Activated CD8-positive, alpha-beta T cell treated with anti-CD3 and anti-CD28 coated beads for 36 hours (primary cell): ENCODE data around the gene MAZ. TPM values are rescaled to one million over a fixed set of nuclear protein-coding genes. Genes with fewer than 3 reads are reported as not detected.
"Not testable (repeated sequence)": the region's sequence is repeated elsewhere in the genome, so short reads cannot be mapped to it uniquely, and the experiment has no call there.

Experiments used
- ATAC-seq: fragments of 200-7000 bp; cut with Tn5 transposase; one replicate; pipeline ENCODE4 v1.10.0; 2021; ENCODE audit warnings: mild to moderate bottlenecking, moderate library complexity
- CTCF ChIA-PET: fragments of 350-600 bp; sonication (Branson Sonifier 250); formaldehyde crosslinking; loops from one replicate; lab custom pipeline; 2021; ENCODE audit warnings: antibody characterized with exemption; lab: Charles Lee
- POLR2A ChIA-PET: fragments of 350-600 bp; sonication (Branson Sonifier 250); formaldehyde crosslinking; loops from one replicate; lab custom pipeline; 2021; ENCODE audit warnings: antibody characterized with exemption; lab: Charles Lee
- DNase-seq: peaks from one replicate; pipeline ENCODE4 v3.0.0-alpha.2; 2020
- H3K27ac Mint-ChIP-seq: one replicate; pipeline ENCODE4 v1.8.0; 2021; ENCODE audit warnings: mild to moderate bottlenecking, mixed read lengths
- H3K27me3 Mint-ChIP-seq: one replicate; pipeline ENCODE4 v1.8.0; 2021; ENCODE audit warnings: mixed read lengths
- H3K36me3 Mint-ChIP-seq: one replicate; pipeline ENCODE4 v1.8.0; 2021; ENCODE audit warnings: low read depth, mixed read lengths
- H3K4me1 Mint-ChIP-seq: one replicate; pipeline ENCODE4 v1.8.0; 2021; ENCODE audit warnings: low read depth, mixed read lengths
- H3K4me3 Mint-ChIP-seq: one replicate; pipeline ENCODE4 v1.8.0; 2021; ENCODE audit warnings: mild to moderate bottlenecking, moderate library complexity, mixed read lengths
- H3K9me3 Mint-ChIP-seq: one replicate; pipeline ENCODE4 v1.8.0; 2021; ENCODE audit warnings: mixed read lengths
- CTCF ChIP-seq: fragments of 200-600 bp; IDR thresholded peaks from one replicate; pipeline ENCODE4 v1.8.0; 2022; ENCODE audit warnings: antibody characterized with exemption, mild to moderate bottlenecking
- intact Hi-C: fragments of 100-400 bp; cut with micrococcal nuclease; formaldehyde crosslinking; loops from one replicate; pipeline ENCODE4 v1.10.0; 2022
- total RNA-seq, 2 experiments: library from RNA; stranded (reverse); gene quantifications; one replicate each; pipeline ENCODE4 v1.2.3, GENCODE V29; 2021

Gene MAZ
- total RNA-seq, 2 experiments from 2014 or later = 380 to 382 TPM

DNA sequence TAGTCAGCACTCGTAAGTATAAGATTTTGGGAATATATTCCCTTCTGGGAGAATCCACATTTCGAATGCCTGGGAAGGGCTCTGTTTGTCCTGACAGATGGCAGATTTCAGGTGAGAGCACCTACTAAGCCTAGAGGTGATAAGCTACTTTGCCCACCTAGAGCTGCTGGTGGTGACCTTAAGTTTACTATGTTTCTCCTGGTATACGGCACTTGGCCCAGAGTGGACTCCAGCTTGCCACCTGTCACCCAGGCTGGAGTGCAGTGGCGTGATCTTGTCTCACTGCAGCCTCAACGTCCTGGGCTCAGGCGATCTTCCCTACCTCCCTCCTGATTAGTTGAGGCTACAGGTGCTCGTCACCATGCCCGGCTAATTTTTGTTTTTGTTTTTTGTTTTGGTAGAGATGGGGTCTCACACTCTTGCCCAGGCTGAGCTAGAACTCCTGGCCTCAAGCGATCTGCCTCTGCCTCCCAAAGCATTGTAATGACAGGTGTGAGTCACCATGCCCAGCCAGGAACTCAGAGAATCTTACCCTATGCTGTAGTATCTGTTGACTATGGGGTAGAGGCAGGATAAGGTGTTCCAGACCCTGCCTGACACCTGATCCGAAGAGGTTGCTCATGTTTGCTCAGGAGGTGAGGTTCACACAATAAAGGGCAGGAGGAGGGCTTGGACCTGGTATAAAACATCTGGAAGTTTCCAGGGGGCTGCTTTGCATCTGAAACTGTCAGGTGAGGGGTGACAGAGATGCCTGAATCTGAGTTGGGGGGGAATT lies 28.6 kb upstream of the MAZ start, which contains the start of gene ZG16:
Gene ZG16, plus strand, starts transcription at position 681 of the 775 bp plus-strand sequence. CDS start 1,011 bp downstream, outside the sequence.
- Mint-ChIP-seq H3K27ac (no peak within 1 kb of the TSS), H3K9me3 (no peaks in the 10 kb centered on the region), H3K4me1 (peaks cover 10% of the 10 kb centered on the region), H3K4me3 (no peak within 1 kb of the TSS), H3K36me3 (no peaks in the 10 kb centered on the region), H3K27me3 (no peaks in the 10 kb centered on the region)
- CTCF ChIA-PET = interaction anchor here (1.0 to 1.5 kb wide), 5 partner anchors 10 to 77 kb away, joined by 3 to 4 read pairs (median 3); partner anchors contain the start of gene KIF22
- DNase-seq = no peak
- ATAC-seq = no peak
- intact Hi-C loops = no loop called here
- POLR2A ChIA-PET = no interaction called here
- no peak for TF ChIP-seq CTCF

DNA sequence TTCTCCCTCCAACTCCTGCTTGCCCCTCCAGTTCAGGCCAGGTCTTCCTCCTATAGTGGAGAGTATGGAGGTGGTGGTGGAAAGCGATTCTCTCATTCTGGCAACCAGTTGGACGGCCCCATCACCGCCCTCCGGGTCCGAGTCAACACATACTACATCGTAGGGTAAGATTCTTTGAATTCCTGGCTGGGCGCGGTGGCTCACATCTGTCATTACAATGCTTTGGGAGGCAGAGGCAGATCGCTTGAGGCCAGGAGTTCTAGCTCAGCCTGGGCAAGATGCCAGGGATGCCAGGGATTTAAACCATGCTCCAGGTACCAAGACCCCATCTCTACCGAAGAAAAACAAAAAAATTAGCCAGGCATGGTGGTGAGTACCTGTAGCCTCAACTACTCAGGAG lies 26.9 kb upstream of the MAZ start:
- TF ChIP-seq CTCF = no peak
- intact Hi-C loops = no loop called here
- ChIA-PET CTCF (interaction anchor here (1.3 to 1.5 kb wide), 2 partner anchors 11 to 37 kb away, joined by 3 to 4 read pairs; partner anchors contain the start of gene KIF22), POLR2A (interaction anchor here (1.2 kb wide), 1 partner anchor 11 kb away, joined by 6 read pairs; the partner anchor contains the start of gene KIF22)
- Mint-ChIP-seq H3K4me1 (peaks cover 18% of the 10 kb centered on the region), H3K4me3 (no peak overlapping the region), H3K36me3 (no peaks in the 10 kb centered on the region), H3K9me3 (no peaks in the 10 kb centered on the region), H3K27ac (no peak overlapping the region), H3K27me3 (no peaks in the 10 kb centered on the region)
- ATAC-seq = no peak
- DNase-seq = no peak

DNA sequence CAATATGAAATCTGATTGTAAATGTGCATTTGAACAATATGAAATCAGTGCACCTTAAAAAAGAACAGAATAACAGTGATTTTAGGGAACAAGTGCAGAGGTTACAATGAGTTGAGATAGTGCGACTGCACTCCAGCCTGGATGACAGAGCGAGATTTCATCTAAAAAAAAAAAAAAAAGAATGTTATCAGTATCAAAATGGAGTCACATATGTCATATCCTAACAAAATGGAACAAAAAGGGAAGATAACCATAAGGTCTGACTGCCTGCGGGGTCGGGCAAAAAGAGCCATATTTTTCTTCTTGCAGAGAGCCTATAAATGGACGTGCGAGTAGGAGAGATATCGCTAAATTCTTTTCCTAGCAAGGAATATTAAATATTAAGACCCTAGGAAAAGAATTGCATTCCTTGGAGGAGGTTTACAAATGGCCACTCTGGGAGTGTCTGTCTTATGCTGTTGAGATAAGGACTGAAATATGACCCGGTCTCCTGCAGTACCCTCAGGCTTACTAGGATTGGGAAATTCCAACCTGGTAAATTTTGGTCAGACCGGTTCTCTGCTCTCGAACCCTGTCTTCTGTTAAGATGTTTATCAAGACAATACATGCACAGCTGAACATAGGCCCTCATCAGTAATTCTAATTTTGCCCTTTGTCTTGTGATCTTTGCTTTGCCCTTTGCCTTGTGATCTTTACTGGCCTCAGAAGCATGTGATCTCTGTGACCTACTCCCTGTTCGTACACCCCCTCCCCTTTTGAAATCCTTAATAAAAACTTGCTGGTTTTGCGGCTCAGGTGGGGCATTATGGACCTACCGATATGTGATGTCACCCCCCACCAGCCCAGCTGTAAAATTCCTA lies 23.0 kb upstream of the MAZ start:
- not testable (repeated sequence) for DNase-seq, H3K9me3 Mint-ChIP-seq, H3K27ac Mint-ChIP-seq, H3K36me3 Mint-ChIP-seq, ATAC-seq, H3K27me3 Mint-ChIP-seq, H3K4me3 Mint-ChIP-seq
- intact Hi-C loops = loop anchor here (10.0 kb wide), 1 partner anchor 79 kb away; no protein-coding TSS in a partner anchor
- ChIA-PET CTCF (interaction anchor here (1.5 to 4.4 kb wide), 4 partner anchors 9 to 82 kb away, joined by 3 to 42 read pairs (median 11); no protein-coding TSS in a partner anchor), POLR2A (interaction anchor here (1.0 kb wide), 1 partner anchor 16 kb away, joined by 3 read pairs; no protein-coding TSS in a partner anchor)
- H3K4me1 Mint-ChIP-seq = peaks cover 26% of the 10 kb centered on the region

- peak; percentile 85 for ATAC-seq
- ChIA-PET POLR2A (interaction anchor here (0.9 to 1.7 kb wide), 5 partner anchors 15 to 85 kb away, joined by 3 to 9 read pairs (median 5); partner anchors contain the start of gene C16orf54), CTCF (interaction anchor here (0.7 to 4.4 kb wide), 22 partner anchors 8 to 189 kb away, joined by 3 to 42 read pairs (median 5); partner anchors contain the start of genes MVP and PAGR1)
- H3K4me1 Mint-ChIP-seq = peaks cover 30% of the 10 kb centered on the region
- no peaks in the 10 kb centered on the region for H3K36me3 Mint-ChIP-seq
- TF ChIP-seq CTCF = no peak
- H3K27ac Mint-ChIP-seq = peak overlapping the region; percentile 24
- H3K27me3 Mint-ChIP-seq = no peaks in the 10 kb centered on the region
- no peaks in the 10 kb centered on the region for H3K9me3 Mint-ChIP-seq
- H3K4me3 Mint-ChIP-seq = no peak overlapping the region
- peak; percentile 62 for DNase-seq
- intact Hi-C loops = loop anchor here (10.0 kb wide), 1 partner anchor 79 kb away; no protein-coding TSS in a partner anchor
Observed at GRCh38 chr16:29784157-29784556, 22.2 kb upstream of the MAZ start.
